Vagina (tissue), 2 donors: ENCODE data around the gene KRT84. TPM values are rescaled to one million over a fixed set of nuclear protein-coding genes. Genes with fewer than 3 reads are reported as not detected.

Source experiments
- DNase-seq, 2 donors: peaks; one replicate each; pipeline ENCODE4 v3.0.0-alpha.2; 2017; ENCODE audit errors: extremely low spot score in 2 of 2
- H3K27ac ChIP-seq: fragments of 200-600 bp; sonication (generic); one replicate; pipeline ENCODE4 v1.5.1; 2019
- H3K27me3 ChIP-seq: fragments of 200-600 bp; sonication (generic); one replicate; pipeline ENCODE4 v1.5.1; 2019
- H3K36me3 ChIP-seq, 2 donors: fragments of 200-600 bp; sonication (generic); one replicate each; pipeline ENCODE4 v1.5.1; 2017 to 2019
- H3K4me1 ChIP-seq: fragments of 200-600 bp; sonication (generic); one replicate; pipeline ENCODE4 v1.5.1; 2019
- H3K4me3 ChIP-seq, 2 donors: fragments of 200-600 bp; sonication (generic); 1 replicate in 1 of 2; 2 replicates in 1 of 2; pipeline ENCODE4 v1.5.1; 2016 to 2019
- H3K9me3 ChIP-seq: fragments of 200-600 bp; sonication (generic); one replicate; pipeline ENCODE4 v1.5.1; 2019
- POLR2A ChIP-seq, 2 donors: fragments of 450-650 bp; IDR thresholded peaks; one replicate each; pipeline ENCODE4 v1.6.1; 2017; ENCODE audit warnings: antibody characterized with exemption in 2 of 2, mild to moderate bottlenecking in 2 of 2, moderate library complexity in 2 of 2
- POLR2AphosphoS5 ChIP-seq, 2 donors: sonication (generic); formaldehyde crosslinking; IDR thresholded peaks; one replicate each; pipeline ENCODE4 v1.9.0; 2017; ENCODE audit warnings: antibody characterized with exemption in 2 of 2, mild to moderate bottlenecking in 2 of 2, low read depth in 1 of 2; ENCODE audit not compliant: insufficient read depth in 1 of 2
- intact Hi-C: fragments of 100-400 bp; cut with DNase I; formaldehyde crosslinking; loops from one replicate; pipeline ENCODE4 v1.15.1; 2023
- total RNA-seq: library from RNA; depleted of rRNA; stranded (reverse); fragments of >200 nt; gene quantifications from one replicate; pipeline ENCODE4 v1.2.3, GENCODE V29; 2016
- TF ChIP-seq, protein P1 (sequence below), 3 experiments: fragments of 450-650 bp in 2 of 3; fragments of 200-600 bp in 1 of 3; sonication (generic) in 1 of 3; IDR thresholded peaks; one replicate each; pipeline ENCODE4 v1.5.1; 2017 to 2019; ENCODE audit warnings: antibody characterized with exemption in 3 of 3, mild to moderate bottlenecking in 2 of 3, moderate library complexity in 2 of 3

The KRT84 gene
- total RNA-seq, 1 donor from 2014 or later = not detected

DNA sequence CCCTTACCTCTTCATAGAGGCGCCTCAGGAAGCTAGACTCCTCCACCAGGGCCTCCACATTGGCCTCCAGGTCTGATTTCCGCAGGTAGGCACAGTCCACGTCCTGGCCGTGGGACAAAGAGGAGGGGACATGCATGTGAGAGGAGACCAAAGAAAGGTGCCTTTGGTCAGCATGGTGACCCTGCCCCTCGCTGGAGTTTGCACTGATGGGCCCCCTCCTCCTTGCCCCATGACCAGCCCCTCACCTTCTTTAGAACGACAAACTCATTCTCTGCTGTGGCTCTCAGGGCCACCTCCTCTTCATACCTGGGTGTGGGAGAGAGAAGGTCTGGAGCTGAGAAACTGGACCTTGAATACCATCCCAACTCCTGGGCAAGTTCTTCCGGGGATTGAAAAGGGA, 21.4 kb downstream of the KRT84 start:
- DNase-seq = no peak
- no peaks in the 10 kb centered on the region for H3K27me3 ChIP-seq
- TF ChIP-seq POLR2AphosphoS5 (IDR thresholded peaks at IDR 0.05; ENCODE audit: insufficient read depth in 1 of 2, low read depth in 1 of 2) = no peak
- TF ChIP-seq, protein P1, sequence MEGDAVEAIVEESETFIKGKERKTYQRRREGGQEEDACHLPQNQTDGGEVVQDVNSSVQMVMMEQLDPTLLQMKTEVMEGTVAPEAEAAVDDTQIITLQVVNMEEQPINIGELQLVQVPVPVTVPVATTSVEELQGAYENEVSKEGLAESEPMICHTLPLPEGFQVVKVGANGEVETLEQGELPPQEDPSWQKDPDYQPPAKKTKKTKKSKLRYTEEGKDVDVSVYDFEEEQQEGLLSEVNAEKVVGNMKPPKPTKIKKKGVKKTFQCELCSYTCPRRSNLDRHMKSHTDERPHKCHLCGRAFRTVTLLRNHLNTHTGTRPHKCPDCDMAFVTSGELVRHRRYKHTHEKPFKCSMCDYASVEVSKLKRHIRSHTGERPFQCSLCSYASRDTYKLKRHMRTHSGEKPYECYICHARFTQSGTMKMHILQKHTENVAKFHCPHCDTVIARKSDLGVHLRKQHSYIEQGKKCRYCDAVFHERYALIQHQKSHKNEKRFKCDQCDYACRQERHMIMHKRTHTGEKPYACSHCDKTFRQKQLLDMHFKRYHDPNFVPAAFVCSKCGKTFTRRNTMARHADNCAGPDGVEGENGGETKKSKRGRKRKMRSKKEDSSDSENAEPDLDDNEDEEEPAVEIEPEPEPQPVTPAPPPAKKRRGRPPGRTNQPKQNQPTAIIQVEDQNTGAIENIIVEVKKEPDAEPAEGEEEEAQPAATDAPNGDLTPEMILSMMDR (IDR thresholded peaks at IDR 0.05) = no peak
- TF ChIP-seq POLR2A (IDR thresholded peaks at IDR 0.05) = no peak
- H3K36me3 ChIP-seq = no peaks in the 10 kb centered on the region
- no peaks in the 10 kb centered on the region for H3K4me1 ChIP-seq
- intact Hi-C loops = no loop called here
- H3K9me3 ChIP-seq = no peaks in the 10 kb centered on the region
- no peak overlapping the region for H3K27ac ChIP-seq
- H3K4me3 ChIP-seq = no peak overlapping the region

DNA sequence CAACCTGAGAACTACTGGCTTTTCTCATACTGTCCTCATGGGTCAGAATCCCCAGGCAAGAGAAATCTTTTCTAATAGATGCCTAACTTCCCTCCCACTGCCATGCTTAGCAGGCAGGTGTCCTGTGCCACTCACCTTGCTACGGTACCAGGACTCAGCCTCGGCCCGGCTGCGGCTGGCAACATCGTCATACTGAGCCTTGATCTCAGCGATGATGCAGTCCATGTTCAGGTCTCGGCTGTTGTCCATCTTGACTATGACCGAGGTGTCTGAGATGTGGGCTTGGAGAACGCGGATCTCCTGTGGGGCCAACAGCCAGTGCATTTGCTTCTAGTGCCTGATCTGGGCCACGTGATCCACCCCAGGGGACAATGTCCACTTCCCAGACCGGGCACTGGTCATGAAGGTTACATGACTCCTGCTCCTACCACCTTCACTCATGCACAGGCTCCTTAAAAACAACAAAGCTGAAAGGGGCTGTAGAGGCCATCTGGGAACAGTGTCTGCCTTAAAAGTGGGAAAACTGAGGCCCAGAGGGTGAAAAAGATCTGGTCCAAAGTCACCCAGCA, 22.3 kb downstream of the KRT84 start:
- Histone ChIP-seq H3K9me3 (no peaks in the 10 kb centered on the region), H3K27me3 (no peaks in the 10 kb centered on the region), H3K36me3 (no peaks in the 10 kb centered on the region), H3K4me3 (no peak overlapping the region), H3K4me1 (no peaks in the 10 kb centered on the region), H3K27ac (no peak overlapping the region)
- TF ChIP-seq, protein P1 (IDR thresholded peaks at IDR 0.05) = no peak
- TF ChIP-seq POLR2A (IDR thresholded peaks at IDR 0.05) (no peak), POLR2AphosphoS5 (IDR thresholded peaks at IDR 0.05; ENCODE audit: insufficient read depth in 1 of 2, low read depth in 1 of 2) (no peak)
- no peak for DNase-seq
- intact Hi-C loops = no loop called here

DNA sequence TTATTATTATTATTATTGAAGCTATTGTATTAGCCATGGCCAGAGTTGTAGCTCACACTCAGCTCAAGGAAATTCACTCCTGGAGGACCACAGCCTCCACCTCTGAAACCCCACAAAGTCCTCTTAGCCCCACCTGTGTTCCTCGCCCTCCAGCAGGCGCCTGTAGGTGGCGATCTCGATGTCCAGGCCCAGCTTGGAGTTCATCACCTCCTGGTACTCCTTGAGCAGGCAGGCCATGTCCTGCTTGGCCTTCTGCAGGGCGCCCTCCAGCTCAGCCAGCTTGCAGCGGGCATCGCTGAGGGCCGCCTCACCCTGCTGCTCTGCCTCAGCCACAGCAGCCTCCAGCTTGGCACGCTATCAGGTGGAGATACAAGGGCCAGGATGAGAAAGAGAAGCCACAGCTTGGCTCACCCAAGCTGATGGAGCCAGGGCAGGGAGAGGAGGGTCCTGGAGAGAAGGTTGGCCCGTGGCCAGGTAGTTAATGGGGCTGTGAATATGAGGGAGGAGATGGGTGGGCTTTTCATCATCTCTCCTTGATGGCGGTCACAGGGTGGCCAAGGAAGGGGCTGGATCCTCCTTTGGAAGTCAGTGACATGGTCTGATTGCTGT, 23.2 kb downstream of the KRT84 start:
- no peaks in the 10 kb centered on the region for H3K36me3 ChIP-seq
- no peaks in the 10 kb centered on the region for H3K9me3 ChIP-seq
- no peak for TF ChIP-seq POLR2AphosphoS5 (IDR thresholded peaks at IDR 0.05; ENCODE audit: insufficient read depth in 1 of 2, low read depth in 1 of 2)
- H3K4me1 ChIP-seq = no peaks in the 10 kb centered on the region
- no peak overlapping the region for H3K4me3 ChIP-seq
- intact Hi-C loops = no loop called here
- no peaks in the 10 kb centered on the region for H3K27me3 ChIP-seq
- H3K27ac ChIP-seq = no peak overlapping the region
- no peak for DNase-seq

GRCh38 chr12:52361553-52361952, 23.9 kb downstream of the KRT84 start:
- Histone ChIP-seq H3K27me3 (no peaks in the 10 kb centered on the region), H3K4me3 (no peak overlapping the region), H3K9me3 (no peaks in the 10 kb centered on the region), H3K27ac (no peak overlapping the region), H3K4me1 (no peaks in the 10 kb centered on the region), H3K36me3 (no peaks in the 10 kb centered on the region)
- no peak for DNase-seq
- TF ChIP-seq POLR2AphosphoS5 (IDR thresholded peaks at IDR 0.05; ENCODE audit: insufficient read depth in 1 of 2, low read depth in 1 of 2) (no peak), POLR2A (IDR thresholded peaks at IDR 0.05) (no peak)
- TF ChIP-seq, protein P1 (IDR thresholded peaks at IDR 0.05) = no peak
- intact Hi-C loops = no loop called here

DNA sequence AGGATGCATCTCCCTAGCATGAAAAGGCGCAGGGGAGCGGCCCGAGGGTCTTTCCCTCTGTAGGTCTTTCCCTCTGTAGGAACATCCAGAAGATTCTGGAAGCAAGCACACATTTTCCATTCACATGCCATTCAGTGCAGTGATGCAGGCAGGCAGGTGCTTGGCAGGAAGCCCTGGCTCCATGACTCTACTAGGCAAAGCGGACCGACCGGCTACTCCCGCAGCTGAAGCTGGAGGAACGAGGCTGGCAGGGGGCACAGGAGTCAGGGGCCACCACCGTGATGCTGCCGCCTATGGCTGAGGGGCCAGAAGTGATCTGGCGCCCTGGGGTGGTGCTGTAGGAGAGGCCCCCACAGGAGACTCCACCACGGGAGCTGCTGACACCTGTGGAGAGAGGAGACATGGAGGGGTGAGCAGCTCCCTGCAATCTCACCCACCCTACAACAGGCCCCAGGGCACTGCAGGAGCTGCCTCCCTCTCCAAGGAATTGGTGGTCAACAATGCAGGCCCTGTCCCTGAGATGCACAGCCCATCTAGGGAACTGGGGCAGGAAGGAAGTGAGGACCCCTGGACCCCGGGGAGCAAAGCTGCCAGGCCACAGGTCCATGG, 24.7 kb downstream of the KRT84 start:
- intact Hi-C loops = no loop called here
- TF ChIP-seq, protein P1 (IDR thresholded peaks at IDR 0.05) = no peak
- no peak for TF ChIP-seq POLR2A (IDR thresholded peaks at IDR 0.05)
- no peaks in the 10 kb centered on the region for H3K9me3 ChIP-seq
- H3K4me1 ChIP-seq = no peaks in the 10 kb centered on the region
- no peak overlapping the region for H3K4me3 ChIP-seq
- no peak for DNase-seq
- H3K27ac ChIP-seq = no peak overlapping the region
- H3K36me3 ChIP-seq = no peaks in the 10 kb centered on the region
- H3K27me3 ChIP-seq = no peaks in the 10 kb centered on the region
